Activated CD4-positive, alpha-beta T cell treated with anti-CD3 and anti-CD28 coated beads for 24 hours (primary cell): ENCODE data around the gene SPTBN1.

ENCODE experiments used
- DNase-seq, 2 donors: peaks; one replicate each; pipeline ENCODE4 v3.0.0-alpha.2; 2020; ENCODE audit warnings: low read depth in 2 of 2

SPTBN1 gene

GRCh38 chr2:54553775-54554174 lies 97.6 kb downstream of the SPTBN1 start:
- DNase-seq = no peak

GRCh38 chr2:54555318-54555837 lies 99.3 kb downstream of the SPTBN1 start:
- no peak for DNase-seq

- no peak for DNase-seq
Observed at GRCh38 chr2:54556621-54557121, 100.5 kb downstream of the SPTBN1 start.

GRCh38 chr2:54557211-54557600 lies 101.1 kb downstream of the SPTBN1 start:
- no peak for DNase-seq

GRCh38 chr2:54557601-54558187 lies 101.6 kb downstream of the SPTBN1 start:
- DNase-seq = peak in 1 of 2 donors; percentile 50

- DNase-seq = peak in 1 of 2 donors; percentile 48
Observed at GRCh38 chr2:54558188-54559005, 102.3 kb downstream of the SPTBN1 start.

- no peak for DNase-seq
Observed at GRCh38 chr2:54559006-54559445, 102.9 kb downstream of the SPTBN1 start.

- no peak for DNase-seq
Observed at GRCh38 chr2:54559593-54560145, 103.5 kb downstream of the SPTBN1 start.

- no peak for DNase-seq
Observed at GRCh38 chr2:54560146-54560881, 104.2 kb downstream of the SPTBN1 start.

- no peak for DNase-seq
Observed at GRCh38 chr2:54561010-54561409, 104.9 kb downstream of the SPTBN1 start.

GRCh38 chr2:54564439-54564838 lies 108.3 kb downstream of the SPTBN1 start:
- no peak for DNase-seq

GRCh38 chr2:54565551-54565950 lies 109.4 kb downstream of the SPTBN1 start:
- DNase-seq = no peak

- DNase-seq = no peak
Observed at GRCh38 chr2:54566896-54567295, 110.8 kb downstream of the SPTBN1 start.

GRCh38 chr2:54568876-54569321 lies 112.8 kb downstream of the SPTBN1 start:
- DNase-seq = no peak

GRCh38 chr2:54569745-54570301 lies 113.7 kb downstream of the SPTBN1 start:
- DNase-seq = no peak

GRCh38 chr2:54570321-54570855 lies 114.3 kb downstream of the SPTBN1 start:
- DNase-seq = no peak

GRCh38 chr2:54570925-54571694 lies 115.0 kb downstream of the SPTBN1 start:
- peak in 1 of 2 donors; percentile 63 for DNase-seq

- no peak for DNase-seq
Observed at GRCh38 chr2:54572262-54572635, 116.1 kb downstream of the SPTBN1 start.

GRCh38 chr2:54572636-54573536 lies 116.8 kb downstream of the SPTBN1 start:
- no peak for DNase-seq
